ENCODE measurements around the gene ATP8B4. TPM values are rescaled to one million over a fixed set of nuclear protein-coding genes. Genes with fewer than 3 reads are reported as not detected.
A peak's percentile ranks its signal among the peaks of the same experiment; 100 is the strongest.
"Not testable (repeated sequence)": the region's sequence is repeated elsewhere in the genome, so short reads cannot be mapped to it uniquely, and the experiment has no call there.

The ATP8B4 gene
- total RNA-seq, 2 donors from 2014 or later: 20.0 to 26.1 TPM

DNA sequence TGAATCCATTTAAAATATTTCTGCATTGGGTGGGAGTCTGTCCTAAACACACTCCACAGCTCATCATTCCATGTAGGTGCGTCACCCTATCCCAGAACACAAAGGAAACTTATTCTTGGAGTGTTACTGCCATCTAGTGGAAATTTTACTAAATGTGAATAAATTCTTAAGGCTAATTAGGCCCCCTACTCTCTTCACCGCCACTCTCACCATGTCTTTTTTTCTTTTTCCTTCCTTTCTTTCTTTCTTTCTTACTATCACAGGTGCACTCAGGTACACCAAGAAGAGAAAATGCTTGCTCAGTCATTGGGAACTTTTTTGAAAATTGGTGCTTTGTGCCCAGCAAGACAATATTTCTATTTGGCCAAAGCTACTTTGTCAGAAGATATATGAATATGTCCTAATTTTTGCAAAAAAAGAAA, 26.4 kb upstream of the ATP8B4 start:
- no peaks in the 10 kb centered on the region for H3K9me3 Mint-ChIP-seq
- peaks cover 16% of the 10 kb centered on the region for H3K4me1 Mint-ChIP-seq
- H3K27ac Mint-ChIP-seq: no peak overlapping the region
- H3K27me3 Mint-ChIP-seq: no peaks in the 10 kb centered on the region
- H3K4me3 Mint-ChIP-seq: no peak overlapping the region
- H3K36me3 Mint-ChIP-seq (ENCODE audit: low read depth): no peaks in the 10 kb centered on the region
- peak; percentile 44 for ATAC-seq (replicated peaks)

GRCh38 chr15:50144341-50145120, 25.5 kb upstream of the ATP8B4 start:
- Mint-ChIP-seq H3K4me1 (peaks cover 12% of the 10 kb centered on the region), H3K9me3 (no peaks in the 10 kb centered on the region), H3K36me3 (ENCODE audit: low read depth) (no peaks in the 10 kb centered on the region), H3K27ac (peak overlapping the region; percentile 72), H3K4me3 (peak overlapping the region; percentile 16), H3K27me3 (no peaks in the 10 kb centered on the region)
- peak; percentile 28 for ATAC-seq (replicated peaks)

DNA sequence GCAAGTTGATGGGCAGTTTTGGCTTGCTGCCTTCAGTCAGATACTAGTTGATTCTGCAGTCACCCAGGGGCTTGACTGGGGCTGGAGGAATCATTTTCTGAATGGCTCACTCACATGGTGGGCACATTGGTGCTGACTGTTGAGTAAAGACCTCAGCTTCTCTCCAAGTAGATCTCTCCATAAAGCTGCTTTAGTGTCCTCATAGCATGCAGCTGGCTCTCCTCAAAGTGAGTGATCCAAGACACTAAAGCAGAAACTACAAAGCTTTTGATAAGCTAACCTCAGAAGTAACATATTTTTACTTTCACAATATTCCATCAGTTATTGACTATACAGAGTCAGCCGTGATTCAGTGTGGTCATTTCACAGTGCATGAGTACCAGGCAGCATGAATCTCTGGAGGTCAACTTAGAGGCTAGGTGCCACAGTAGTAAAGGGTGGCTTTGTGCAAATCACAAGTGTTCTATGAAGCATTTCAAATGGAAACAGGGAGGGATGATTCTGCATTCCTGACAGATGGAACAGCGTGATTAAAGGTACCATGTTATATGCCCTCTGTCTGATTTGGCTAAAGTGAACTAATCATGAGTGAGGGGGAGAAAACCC, 24.3 kb upstream of the ATP8B4 start:
- H3K27me3 Mint-ChIP-seq: no peaks in the 10 kb centered on the region
- peaks cover 16% of the 10 kb centered on the region for H3K4me1 Mint-ChIP-seq
- H3K9me3 Mint-ChIP-seq: no peaks in the 10 kb centered on the region
- peak overlapping the region; percentile 72 for H3K27ac Mint-ChIP-seq
- ATAC-seq (replicated peaks): peak; percentile 85
- H3K4me3 Mint-ChIP-seq: peak overlapping the region; percentile 16
- H3K36me3 Mint-ChIP-seq (ENCODE audit: low read depth): no peaks in the 10 kb centered on the region

DNA sequence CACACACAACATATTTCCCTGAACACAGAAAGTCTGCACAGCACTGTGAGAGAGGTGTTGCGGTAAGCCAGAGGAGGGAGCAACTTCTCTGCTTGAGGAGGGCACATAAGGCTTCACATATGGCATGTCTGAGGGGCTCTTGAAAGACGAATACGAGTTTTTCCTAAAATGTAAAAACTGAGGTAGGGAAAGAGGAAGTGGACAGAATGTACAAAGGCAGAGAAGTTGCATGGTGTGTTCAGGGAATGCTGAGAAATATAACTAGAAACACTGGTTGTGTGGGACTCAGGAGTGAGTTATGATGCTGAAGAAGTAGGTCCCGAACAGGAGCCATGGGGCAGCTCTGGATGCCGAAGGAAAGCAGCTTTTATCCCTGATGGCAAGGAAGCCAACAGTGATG, 22.8 kb upstream of the ATP8B4 start:
- Mint-ChIP-seq H3K36me3 (ENCODE audit: low read depth) (peaks cover 5% of the 10 kb centered on the region), H3K27me3 (no peaks in the 10 kb centered on the region), H3K9me3 (no peaks in the 10 kb centered on the region), H3K27ac (no peak overlapping the region), H3K4me3 (no peak overlapping the region), H3K4me1 (peaks cover 30% of the 10 kb centered on the region)
- no peak for ATAC-seq (replicated peaks)

- no peak overlapping the region for H3K4me3 Mint-ChIP-seq
- H3K27me3 Mint-ChIP-seq: no peaks in the 10 kb centered on the region
- H3K36me3 Mint-ChIP-seq (ENCODE audit: low read depth): peaks cover 5% of the 10 kb centered on the region
- H3K27ac Mint-ChIP-seq: peak overlapping the region; percentile 37
- peaks cover 36% of the 10 kb centered on the region for H3K4me1 Mint-ChIP-seq
- no peak for ATAC-seq (replicated peaks)
- H3K9me3 Mint-ChIP-seq: no peaks in the 10 kb centered on the region
Measured at GRCh38 chr15:50140983-50141382, 21.9 kb upstream of the ATP8B4 start.

GRCh38 chr15:50140098-50140497, 21.1 kb upstream of the ATP8B4 start:
- Mint-ChIP-seq H3K4me1 (peaks cover 39% of the 10 kb centered on the region), H3K9me3 (no peaks in the 10 kb centered on the region), H3K4me3 (no peak overlapping the region), H3K36me3 (ENCODE audit: low read depth) (peaks cover 10% of the 10 kb centered on the region), H3K27me3 (no peaks in the 10 kb centered on the region), H3K27ac (no peak overlapping the region)
- ATAC-seq (replicated peaks): no peak

GRCh38 chr15:50138391-50138790, 19.4 kb upstream of the ATP8B4 start:
- Mint-ChIP-seq H3K36me3 (ENCODE audit: low read depth) (peaks cover 11% of the 10 kb centered on the region), H3K27me3 (no peaks in the 10 kb centered on the region), H3K27ac (peak overlapping the region; percentile 94), H3K9me3 (no peaks in the 10 kb centered on the region), H3K4me1 (peaks cover 34% of the 10 kb centered on the region), H3K4me3 (peak overlapping the region; percentile 67)
- ATAC-seq (replicated peaks): no peak

- peaks cover 11% of the 10 kb centered on the region for H3K36me3 Mint-ChIP-seq (ENCODE audit: low read depth)
- H3K27me3 Mint-ChIP-seq: no peaks in the 10 kb centered on the region
- H3K27ac Mint-ChIP-seq: peak overlapping the region; percentile 94
- no peak for ATAC-seq (replicated peaks)
- no peaks in the 10 kb centered on the region for H3K9me3 Mint-ChIP-seq
- H3K4me1 Mint-ChIP-seq: peaks cover 34% of the 10 kb centered on the region
- peak overlapping the region; percentile 67 for H3K4me3 Mint-ChIP-seq
Measured at GRCh38 chr15:50137893-50138292, 18.9 kb upstream of the ATP8B4 start.

GRCh38 chr15:50137330-50137761, 18.3 kb upstream of the ATP8B4 start:
- peak; percentile 75 for ATAC-seq (replicated peaks)
- Mint-ChIP-seq H3K27ac (peak overlapping the region; percentile 94), H3K27me3 (no peaks in the 10 kb centered on the region), H3K4me1 (peaks cover 34% of the 10 kb centered on the region), H3K4me3 (peak overlapping the region; percentile 67), H3K9me3 (no peaks in the 10 kb centered on the region), H3K36me3 (ENCODE audit: low read depth) (peaks cover 11% of the 10 kb centered on the region)

GRCh38 chr15:50135031-50135551, 16.1 kb upstream of the ATP8B4 start:
- peaks cover 34% of the 10 kb centered on the region for H3K4me1 Mint-ChIP-seq
- no peaks in the 10 kb centered on the region for H3K27me3 Mint-ChIP-seq
- peak overlapping the region; percentile 94 for H3K27ac Mint-ChIP-seq
- no peaks in the 10 kb centered on the region for H3K9me3 Mint-ChIP-seq
- peak overlapping the region; percentile 67 for H3K4me3 Mint-ChIP-seq
- peaks cover 11% of the 10 kb centered on the region for H3K36me3 Mint-ChIP-seq (ENCODE audit: low read depth)
- ATAC-seq (replicated peaks): peak; percentile 72

DNA sequence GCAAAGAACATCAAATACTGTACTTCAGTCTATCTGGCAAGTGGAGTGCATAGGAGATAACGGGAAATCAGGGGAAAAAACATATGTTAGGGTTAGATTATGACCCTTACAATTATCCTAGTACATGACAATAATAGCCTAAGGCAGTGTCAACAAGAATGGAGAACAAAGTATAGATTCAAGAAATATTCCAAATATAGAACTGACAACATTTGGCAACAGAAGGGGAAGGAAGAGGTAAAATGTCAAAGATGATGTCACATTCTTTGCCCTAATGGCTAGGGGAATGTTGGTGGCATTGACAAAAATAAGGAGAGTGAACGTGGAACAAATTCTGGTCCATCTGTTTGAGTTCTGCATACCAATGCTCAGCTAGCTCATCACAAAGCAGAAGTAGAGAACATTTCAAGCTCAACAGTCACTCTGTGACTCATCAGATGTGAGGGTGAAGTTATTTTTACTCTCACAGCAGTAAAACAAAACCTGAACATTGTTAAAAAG, 15.5 kb upstream of the ATP8B4 start:
- peak overlapping the region; percentile 67 for H3K4me3 Mint-ChIP-seq
- no peaks in the 10 kb centered on the region for H3K27me3 Mint-ChIP-seq
- peak overlapping the region; percentile 94 for H3K27ac Mint-ChIP-seq
- H3K9me3 Mint-ChIP-seq: no peaks in the 10 kb centered on the region
- H3K36me3 Mint-ChIP-seq (ENCODE audit: low read depth): peaks cover 11% of the 10 kb centered on the region
- H3K4me1 Mint-ChIP-seq: peaks cover 34% of the 10 kb centered on the region
- ATAC-seq (replicated peaks): peak; percentile 48

GRCh38 chr15:50132251-50132984, 13.4 kb upstream of the ATP8B4 start:
- Mint-ChIP-seq H3K4me3 (peak overlapping the region; percentile 22), H3K36me3 (ENCODE audit: low read depth) (peaks cover 10% of the 10 kb centered on the region), H3K4me1 (peaks cover 21% of the 10 kb centered on the region)
- H3K27ac Mint-ChIP-seq; H3K9me3 Mint-ChIP-seq; H3K27me3 Mint-ChIP-seq; ATAC-seq (replicated peaks): not testable (repeated sequence)

DNA sequence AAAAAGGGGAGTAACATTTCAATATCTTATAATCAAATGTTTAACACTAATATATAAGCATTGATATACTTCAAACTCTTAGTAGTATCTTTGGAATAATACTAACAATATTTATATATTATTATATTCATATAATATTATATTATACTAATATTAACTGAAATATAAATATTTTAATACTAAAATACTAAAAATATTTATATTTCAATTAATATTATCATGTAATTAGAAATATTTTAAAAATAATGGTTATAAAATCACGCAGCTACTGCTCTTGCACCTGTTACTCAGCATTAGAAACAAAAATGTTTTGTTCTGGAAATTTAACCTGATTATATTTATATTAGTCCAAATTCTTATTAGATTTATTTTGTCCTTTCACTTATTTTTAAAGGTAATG, 12.6 kb upstream of the ATP8B4 start:
- Mint-ChIP-seq H3K4me1 (peaks cover 16% of the 10 kb centered on the region), H3K36me3 (ENCODE audit: low read depth) (peaks cover 6% of the 10 kb centered on the region), H3K9me3 (no peaks in the 10 kb centered on the region), H3K27ac (no peak overlapping the region), H3K4me3 (no peak overlapping the region), H3K27me3 (peaks cover 7% of the 10 kb centered on the region)
- ATAC-seq (replicated peaks): no peak

- Mint-ChIP-seq H3K4me1 (peaks cover 3% of the 10 kb centered on the region), H3K4me3 (no peak overlapping the region), H3K27ac (peak overlapping the region; percentile 28), H3K36me3 (ENCODE audit: low read depth) (no peaks in the 10 kb centered on the region), H3K9me3 (peaks cover 5% of the 10 kb centered on the region), H3K27me3 (peaks cover 11% of the 10 kb centered on the region)
- ATAC-seq (replicated peaks): no peak
Measured at GRCh38 chr15:50128266-50128665, 9.2 kb upstream of the ATP8B4 start.
